Measurements from ENCODE around the gene CCDC91.

DNA sequence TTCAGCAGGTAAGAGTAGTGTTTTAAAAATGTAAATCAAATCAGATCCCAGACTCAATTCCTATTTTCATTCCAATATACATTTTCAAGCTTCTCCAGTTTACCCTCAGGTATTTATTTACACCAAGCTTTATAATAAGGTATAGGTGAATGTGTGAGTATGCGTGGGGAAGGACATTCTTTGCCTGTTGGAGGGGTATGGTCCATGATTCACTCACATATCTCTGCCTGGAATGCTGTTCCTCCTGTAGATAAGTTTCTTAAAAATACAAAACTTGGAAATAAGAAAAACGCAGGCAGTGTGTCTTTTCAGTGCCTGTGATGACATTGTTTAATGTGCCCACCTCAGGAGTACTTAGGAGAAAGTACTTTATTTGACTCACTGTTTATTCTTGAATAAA lies 118.6 kb downstream of the CCDC91 start:
- TF ChIP-seq NFE2L2 (IDR thresholded peaks at IDR 0.05; ENCODE audit: low read depth, low read length) (no peak), POLR2A (IDR thresholded peaks at IDR 0.05; ENCODE audit: low read depth, low read length) (no peak), SMC3 (IDR thresholded peaks at IDR 0.05; ENCODE audit: low read depth, low read length) (no peak)
- TF ChIP-seq, protein P1, sequence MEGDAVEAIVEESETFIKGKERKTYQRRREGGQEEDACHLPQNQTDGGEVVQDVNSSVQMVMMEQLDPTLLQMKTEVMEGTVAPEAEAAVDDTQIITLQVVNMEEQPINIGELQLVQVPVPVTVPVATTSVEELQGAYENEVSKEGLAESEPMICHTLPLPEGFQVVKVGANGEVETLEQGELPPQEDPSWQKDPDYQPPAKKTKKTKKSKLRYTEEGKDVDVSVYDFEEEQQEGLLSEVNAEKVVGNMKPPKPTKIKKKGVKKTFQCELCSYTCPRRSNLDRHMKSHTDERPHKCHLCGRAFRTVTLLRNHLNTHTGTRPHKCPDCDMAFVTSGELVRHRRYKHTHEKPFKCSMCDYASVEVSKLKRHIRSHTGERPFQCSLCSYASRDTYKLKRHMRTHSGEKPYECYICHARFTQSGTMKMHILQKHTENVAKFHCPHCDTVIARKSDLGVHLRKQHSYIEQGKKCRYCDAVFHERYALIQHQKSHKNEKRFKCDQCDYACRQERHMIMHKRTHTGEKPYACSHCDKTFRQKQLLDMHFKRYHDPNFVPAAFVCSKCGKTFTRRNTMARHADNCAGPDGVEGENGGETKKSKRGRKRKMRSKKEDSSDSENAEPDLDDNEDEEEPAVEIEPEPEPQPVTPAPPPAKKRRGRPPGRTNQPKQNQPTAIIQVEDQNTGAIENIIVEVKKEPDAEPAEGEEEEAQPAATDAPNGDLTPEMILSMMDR (conservative IDR thresholded peaks at IDR 0.05; ENCODE audit: low read depth, low read length) = no peak

Data from IMR-90 (cell line).